Measurements from ENCODE around the gene PSMA1. TPM values are rescaled to one million over a fixed set of nuclear protein-coding genes. Genes with fewer than 3 reads are reported as not detected.
A peak's percentile ranks its signal among the peaks of the same experiment; 100 is the strongest.
"Not testable (repeated sequence)": the region's sequence is repeated elsewhere in the genome, so short reads cannot be mapped to it uniquely, and the experiment has no call there.

PSMA1 gene
- total RNA-seq, 2 donors from 2014 or later, result 248 to 268 TPM

GRCh38 chr11:14543260-14543659 is 23.1 kb upstream of the PSMA1 start:
- Mint-ChIP-seq H3K36me3 (ENCODE audit: insufficient read depth in 2 of 2) (peaks cover 6 to 12% of the 10 kb centered on the region in 2 donors), H3K9me3 (peaks cover 3% of the 10 kb centered on the region in 2 donors), H3K4me3 (no peak overlapping the region), H3K27ac (peak overlapping the region; percentile 50), H3K4me1 (ENCODE audit: low read depth) (peaks cover 71% of the 10 kb centered on the region), H3K27me3 (ENCODE audit: low read depth) (no peaks in the 10 kb centered on the region)
- ATAC-seq (replicated peaks in 1 of 2) (no peak), DNase-seq (no peak)

- Mint-ChIP-seq H3K4me3 (no peak overlapping the region), H3K36me3 (ENCODE audit: insufficient read depth in 2 of 2) (peaks cover 6 to 12% of the 10 kb centered on the region in 2 donors), H3K9me3 (peaks cover 3% of the 10 kb centered on the region in 2 donors), H3K27me3 (ENCODE audit: low read depth) (no peaks in the 10 kb centered on the region), H3K4me1 (ENCODE audit: low read depth) (peaks cover 75% of the 10 kb centered on the region), H3K27ac (peak overlapping the region; percentile 17)
- DNase-seq, result no peak
- ATAC-seq (replicated peaks in 1 of 2), result no peak
Observed at GRCh38 chr11:14542324-14542723, 22.1 kb upstream of the PSMA1 start.

GRCh38 chr11:14541192-14541947 is 21.2 kb upstream of the PSMA1 start:
- DNase-seq (no peak), ATAC-seq (replicated peaks in 1 of 2) (no peak)
- no peaks in the 10 kb centered on the region for H3K27me3 Mint-ChIP-seq (ENCODE audit: low read depth)
- no peak overlapping the region for H3K27ac Mint-ChIP-seq
- H3K4me3 Mint-ChIP-seq, result no peak overlapping the region
- peaks cover 3% of the 10 kb centered on the region in 2 donors for H3K9me3 Mint-ChIP-seq
- peaks cover 6 to 9% of the 10 kb centered on the region in 2 donors for H3K36me3 Mint-ChIP-seq (ENCODE audit: insufficient read depth in 2 of 2)
- H3K4me1 Mint-ChIP-seq (ENCODE audit: low read depth), result peaks cover 73% of the 10 kb centered on the region

DNA sequence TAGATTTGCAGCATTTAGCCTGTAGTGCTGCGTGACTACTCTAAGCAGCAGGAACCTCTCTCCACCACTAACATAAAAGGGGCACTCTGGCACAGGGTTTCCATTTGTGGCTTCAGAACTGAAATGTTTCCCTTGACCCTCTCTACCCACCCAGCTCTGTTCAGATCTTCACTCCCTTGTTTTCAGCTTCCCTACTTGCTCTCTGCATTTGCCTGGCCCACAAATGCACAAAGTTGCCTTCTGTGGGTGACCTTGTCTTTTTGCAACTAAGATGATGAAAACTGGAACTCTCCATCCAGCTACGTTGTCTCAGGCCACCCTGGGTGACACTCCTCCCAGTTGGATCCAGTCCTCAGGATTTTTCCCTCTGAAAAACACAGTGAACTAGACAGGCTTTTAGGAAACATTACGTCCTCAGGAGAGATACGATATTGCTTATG is 19.8 kb upstream of the PSMA1 start:
- no peak for DNase-seq
- H3K4me3 Mint-ChIP-seq, result peak overlapping the region; percentile 25 to 62
- peaks cover 60% of the 10 kb centered on the region for H3K4me1 Mint-ChIP-seq (ENCODE audit: low read depth)
- peak in 1 of 2 donors; percentile 12 for ATAC-seq (replicated peaks in 1 of 2)
- peak overlapping the region; percentile 4 for H3K27ac Mint-ChIP-seq
- no peaks in the 10 kb centered on the region for H3K27me3 Mint-ChIP-seq (ENCODE audit: low read depth)
- peaks cover 3 to 5% of the 10 kb centered on the region in 2 donors for H3K36me3 Mint-ChIP-seq (ENCODE audit: insufficient read depth in 2 of 2)
- peaks cover 2 to 3% of the 10 kb centered on the region in 2 donors for H3K9me3 Mint-ChIP-seq

DNA sequence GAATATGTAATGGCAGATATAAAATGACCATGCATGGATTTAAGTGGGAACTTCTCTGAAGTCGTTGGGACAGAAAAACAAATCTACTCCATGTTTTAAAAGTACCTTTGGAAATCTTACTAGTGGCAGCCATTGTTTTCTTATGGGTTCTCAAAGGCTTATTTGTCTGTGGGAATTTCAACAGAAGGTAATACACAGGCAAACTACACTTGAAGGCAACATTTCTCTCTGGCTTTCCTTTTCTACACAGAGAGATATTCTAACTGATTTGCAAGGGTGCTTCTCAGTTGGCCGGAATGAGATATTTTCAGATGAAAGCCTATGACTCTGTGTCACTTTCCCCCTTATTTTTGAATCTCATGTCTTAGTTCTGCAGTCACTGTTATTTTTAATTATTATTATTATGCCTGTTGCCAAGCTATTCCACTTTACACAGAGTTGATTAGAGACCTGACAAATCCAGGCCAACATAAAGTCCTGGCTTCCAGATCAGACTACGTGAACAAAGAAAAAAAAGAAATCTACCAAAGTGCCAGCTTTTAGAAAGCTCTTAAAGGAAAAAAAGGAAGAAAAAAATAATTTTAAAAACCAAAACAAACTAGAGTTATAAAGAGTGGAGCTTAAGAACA is 18.9 kb upstream of the PSMA1 start:
- no peak for ATAC-seq (replicated peaks in 1 of 2)
- peaks cover 2% of the 10 kb centered on the region in 2 donors for H3K36me3 Mint-ChIP-seq (ENCODE audit: insufficient read depth in 2 of 2)

GRCh38 chr11:14538271-14538925 is 18.2 kb upstream of the PSMA1 start:
- no peaks in the 10 kb centered on the region for H3K27me3 Mint-ChIP-seq (ENCODE audit: low read depth)
- H3K9me3 Mint-ChIP-seq, result no peaks in the 10 kb centered on the region
- peaks cover 2% of the 10 kb centered on the region in 2 donors for H3K36me3 Mint-ChIP-seq (ENCODE audit: insufficient read depth in 2 of 2)
- peak overlapping the region; percentile 65 for H3K27ac Mint-ChIP-seq
- H3K4me1 Mint-ChIP-seq (ENCODE audit: low read depth), result peaks cover 47% of the 10 kb centered on the region
- H3K4me3 Mint-ChIP-seq, result no peak overlapping the region
- DNase-seq (no peak), ATAC-seq (replicated peaks in 1 of 2) (no peak)

More for the DNA sequence above, 18.9 kb upstream of the PSMA1 start:
- Mint-ChIP-seq H3K4me3 (no peak overlapping the region), H3K9me3 (no peaks in the 10 kb centered on the region), H3K27me3 (ENCODE audit: low read depth) (no peaks in the 10 kb centered on the region), H3K4me1 (ENCODE audit: low read depth) (peaks cover 51% of the 10 kb centered on the region), H3K27ac (peak overlapping the region; percentile 18)
- no peak for DNase-seq

DNA sequence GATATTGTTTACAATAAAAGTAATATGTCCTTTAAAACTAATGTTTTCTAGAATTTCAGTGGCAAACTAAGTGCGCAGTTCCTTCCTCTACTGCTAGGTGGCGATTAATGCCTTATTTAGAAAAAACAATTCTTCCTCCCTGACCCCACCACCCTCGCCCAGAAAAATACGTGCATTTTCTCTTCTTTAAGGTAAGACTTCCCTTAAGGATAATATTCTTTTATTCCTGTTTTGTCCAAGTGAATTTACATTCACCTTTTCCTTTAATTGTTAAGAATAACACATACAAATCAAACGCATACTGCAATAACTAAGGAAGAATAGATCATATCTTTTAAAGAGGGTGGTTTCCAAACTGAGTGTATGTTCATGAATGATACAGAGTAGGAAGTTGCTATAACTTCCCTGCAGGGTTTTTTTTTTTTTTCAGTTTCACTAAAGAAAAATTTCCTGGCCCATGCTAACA is 17.0 kb upstream of the PSMA1 start:
- ATAC-seq (replicated peaks in 1 of 2), result peak; percentile 89 to 92
- peak; percentile 40 to 43 for DNase-seq

DNA sequence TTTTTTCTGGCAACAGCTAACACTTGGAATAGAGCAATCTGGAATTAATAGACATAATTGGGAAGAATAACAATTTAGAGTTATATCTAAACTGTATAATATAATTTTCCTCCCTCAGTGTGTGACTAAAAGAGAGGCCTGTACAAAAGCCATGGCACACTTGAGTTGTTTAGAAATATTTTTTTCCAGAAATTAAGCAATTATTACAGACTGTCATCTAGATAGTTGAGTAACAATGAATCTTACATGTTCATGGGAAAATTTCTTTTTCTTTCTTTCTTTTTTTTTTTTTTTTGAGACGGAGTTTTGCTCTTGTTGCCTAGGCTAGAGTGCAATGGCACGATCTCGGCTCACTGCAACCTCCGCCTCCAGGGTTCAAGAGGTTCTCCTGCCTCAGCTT is 15.0 kb upstream of the PSMA1 start:
- H3K27me3 Mint-ChIP-seq (ENCODE audit: low read depth); ATAC-seq (replicated peaks in 1 of 2); H3K36me3 Mint-ChIP-seq (ENCODE audit: insufficient read depth in 2 of 2); H3K27ac Mint-ChIP-seq; H3K4me3 Mint-ChIP-seq; H3K9me3 Mint-ChIP-seq; DNase-seq: not testable (repeated sequence)
- H3K4me1 Mint-ChIP-seq (ENCODE audit: low read depth), result peaks cover 30% of the 10 kb centered on the region

More for the DNA sequence above, 17.0 kb upstream of the PSMA1 start:
- Mint-ChIP-seq H3K9me3 (no peaks in the 10 kb centered on the region), H3K4me1 (ENCODE audit: low read depth) (peaks cover 44% of the 10 kb centered on the region), H3K4me3 (peak overlapping the region; percentile 65 to 79), H3K27me3 (ENCODE audit: low read depth) (no peaks in the 10 kb centered on the region), H3K36me3 (ENCODE audit: insufficient read depth in 2 of 2) (peaks cover 0 to under 1% of the 10 kb centered on the region in 2 donors), H3K27ac (peak overlapping the region; percentile 76)

- peaks cover 0 to 4% of the 10 kb centered on the region in 2 donors for H3K9me3 Mint-ChIP-seq
- H3K4me3 Mint-ChIP-seq, result no peak overlapping the region
- ATAC-seq (replicated peaks in 1 of 2) (no peak), DNase-seq (no peak)
- H3K27me3 Mint-ChIP-seq (ENCODE audit: low read depth), result no peaks in the 10 kb centered on the region
- H3K4me1 Mint-ChIP-seq (ENCODE audit: low read depth), result no peaks in the 10 kb centered on the region
- peaks cover 0 to 8% of the 10 kb centered on the region in 2 donors for H3K36me3 Mint-ChIP-seq (ENCODE audit: insufficient read depth in 2 of 2)
- no peak overlapping the region for H3K27ac Mint-ChIP-seq
Observed at GRCh38 chr11:14529951-14530350, 9.8 kb upstream of the PSMA1 start.

- H3K9me3 Mint-ChIP-seq, result peaks cover 0 to 4% of the 10 kb centered on the region in 2 donors
- DNase-seq (no peak), ATAC-seq (replicated peaks in 1 of 2) (no peak)
- no peak overlapping the region for H3K27ac Mint-ChIP-seq
- H3K4me1 Mint-ChIP-seq (ENCODE audit: low read depth), result no peaks in the 10 kb centered on the region
- H3K27me3 Mint-ChIP-seq (ENCODE audit: low read depth), result no peaks in the 10 kb centered on the region
- H3K4me3 Mint-ChIP-seq, result no peak overlapping the region
- H3K36me3 Mint-ChIP-seq (ENCODE audit: insufficient read depth in 2 of 2), result peaks cover 0 to 8% of the 10 kb centered on the region in 2 donors
Observed at GRCh38 chr11:14529321-14529720, 9.1 kb upstream of the PSMA1 start.

DNA sequence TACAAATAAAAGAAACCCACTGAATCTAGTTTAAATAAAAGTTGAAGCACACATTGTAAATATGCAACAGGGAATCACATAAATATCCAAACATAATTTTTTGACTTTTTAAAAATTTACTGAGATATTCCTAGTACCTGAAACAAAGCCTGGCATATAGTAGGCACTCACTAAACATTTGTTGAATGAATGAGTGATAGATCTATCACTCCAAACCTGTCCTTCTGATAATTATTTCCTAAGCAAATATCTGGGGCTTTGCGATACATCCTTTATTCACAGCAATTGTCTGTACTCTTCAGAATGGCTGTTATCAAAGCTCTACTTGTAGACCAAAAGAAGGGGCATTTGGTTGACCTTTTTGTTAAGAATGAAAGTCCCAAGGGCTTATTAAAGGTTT is 2.6 kb upstream of the PSMA1 start:
- H3K27me3 Mint-ChIP-seq (ENCODE audit: low read depth), result no peaks in the 10 kb centered on the region
- H3K36me3 Mint-ChIP-seq (ENCODE audit: insufficient read depth in 2 of 2), result peaks cover 11 to 15% of the 10 kb centered on the region in 2 donors
- no peak overlapping the region for H3K27ac Mint-ChIP-seq
- no peaks in the 10 kb centered on the region for H3K9me3 Mint-ChIP-seq
- DNase-seq (no peak), ATAC-seq (replicated peaks in 1 of 2) (no peak)
- no peak overlapping the region for H3K4me3 Mint-ChIP-seq
- H3K4me1 Mint-ChIP-seq (ENCODE audit: low read depth), result peaks cover 26% of the 10 kb centered on the region

DNA sequence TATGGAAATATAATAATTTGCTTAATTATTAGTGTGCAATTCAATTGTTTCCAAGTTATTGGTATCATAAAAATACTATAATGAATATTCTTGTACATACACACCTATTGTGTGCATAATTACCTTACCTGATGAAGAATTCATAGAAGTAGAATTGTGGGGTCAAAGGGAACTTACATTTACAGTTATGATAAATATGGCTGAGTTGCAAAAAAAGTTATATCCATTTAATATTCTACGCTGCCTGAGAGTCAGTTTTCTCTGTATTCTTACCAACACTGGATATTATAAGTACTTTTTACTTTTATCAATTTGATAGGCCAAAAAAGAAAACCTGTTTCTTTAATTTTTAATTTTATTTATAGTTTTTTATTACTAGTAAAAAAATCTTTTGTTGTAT is 2.1 kb upstream of the PSMA1 start:
- Mint-ChIP-seq H3K27me3 (ENCODE audit: low read depth) (no peaks in the 10 kb centered on the region), H3K9me3 (no peaks in the 10 kb centered on the region), H3K4me3 (no peak overlapping the region), H3K27ac (no peak overlapping the region), H3K4me1 (ENCODE audit: low read depth) (peaks cover 31% of the 10 kb centered on the region), H3K36me3 (ENCODE audit: insufficient read depth in 2 of 2) (peaks cover 11 to 20% of the 10 kb centered on the region in 2 donors)
- ATAC-seq (replicated peaks in 1 of 2) (no peak), DNase-seq (no peak)

GRCh38 chr11:14520747-14521151 is 563 bp upstream of the PSMA1 start:
- ATAC-seq (replicated peaks in 1 of 2), result no peak
- Mint-ChIP-seq H3K27ac (peak overlapping the region; percentile 99), H3K36me3 (ENCODE audit: insufficient read depth in 2 of 2) (peaks cover 11 to 25% of the 10 kb centered on the region in 2 donors), H3K4me3 (peak overlapping the region; percentile 94 to 100), H3K9me3 (no peaks in the 10 kb centered on the region), H3K4me1 (ENCODE audit: low read depth) (peaks cover 32% of the 10 kb centered on the region), H3K27me3 (ENCODE audit: low read depth) (no peaks in the 10 kb centered on the region)
- DNase-seq, result no peak

Data from activated T-cell treated with anti-CD3 and anti-CD28 coated beads, Interleukin-2, amount 50 U/mL, for 72 hours (primary cell).